ENCODE data around the gene GMEB1.
A peak's percentile ranks its signal among the peaks of the same experiment; 100 is the strongest.
"Not testable (repeated sequence)": the region's sequence is repeated elsewhere in the genome, so short reads cannot be mapped to it uniquely, and the experiment has no call there.

GMEB1 gene

DNA sequence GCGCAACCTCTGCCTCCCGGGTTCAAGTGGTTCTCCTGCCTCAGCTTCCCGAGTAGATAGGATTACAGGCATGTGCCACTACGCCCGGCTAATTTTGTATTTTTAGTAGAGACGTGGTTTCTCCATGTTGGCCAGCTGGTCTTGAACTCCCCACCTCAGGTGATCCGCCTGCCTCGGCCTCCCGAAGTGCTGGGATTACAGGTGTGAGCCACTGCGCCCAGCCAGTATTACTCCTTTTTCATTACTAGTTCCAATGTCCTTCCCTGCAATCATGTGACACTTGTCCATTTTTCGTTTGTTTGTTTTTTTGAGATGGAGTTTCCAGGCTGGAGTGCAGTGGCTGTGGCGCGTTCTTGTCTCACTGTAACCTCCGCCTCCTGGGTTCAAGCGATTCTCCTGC is 4.4 kb downstream of the GMEB1 start:
- DNase-seq (ENCODE audit: low read depth, low spot score), result not testable (repeated sequence)

DNA sequence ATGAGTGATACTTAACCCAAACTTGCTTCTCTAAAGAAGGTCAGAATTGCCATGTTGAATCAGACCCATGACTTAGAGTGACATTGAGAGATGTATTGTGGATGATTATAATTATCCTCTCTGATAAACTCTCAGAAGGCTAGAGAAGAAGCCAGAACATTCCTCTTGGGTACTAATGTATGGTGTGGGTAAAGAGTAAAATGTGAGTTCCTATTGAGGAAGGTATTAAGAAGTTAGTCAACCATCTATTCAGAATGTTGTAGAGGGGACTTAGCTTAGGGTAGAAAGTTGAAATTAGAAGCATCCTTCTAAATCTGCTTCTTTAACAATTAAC is 7.3 kb downstream of the GMEB1 start:
- no peak for DNase-seq (ENCODE audit: low read depth, low spot score)

DNA sequence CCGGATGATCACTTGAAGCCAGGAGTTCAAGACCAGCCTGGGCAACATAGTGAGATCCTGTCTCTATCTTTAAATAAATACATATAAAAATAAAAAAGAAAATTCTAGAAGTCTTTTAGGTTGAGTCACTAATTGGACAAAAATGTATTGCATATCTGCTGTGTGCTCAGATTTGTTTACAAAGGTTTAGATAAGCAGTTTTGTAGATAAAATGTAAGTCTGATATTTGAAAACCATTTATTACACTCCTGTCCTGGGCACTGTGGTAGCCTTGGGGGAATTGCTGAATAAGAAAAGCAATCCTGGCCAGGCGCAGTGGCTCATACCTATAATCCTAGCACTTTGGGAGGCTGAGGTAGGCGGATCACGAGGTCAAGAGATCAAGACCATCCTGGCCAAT is 11.6 kb downstream of the GMEB1 start:
- DNase-seq (ENCODE audit: low read depth, low spot score), result no peak

DNA sequence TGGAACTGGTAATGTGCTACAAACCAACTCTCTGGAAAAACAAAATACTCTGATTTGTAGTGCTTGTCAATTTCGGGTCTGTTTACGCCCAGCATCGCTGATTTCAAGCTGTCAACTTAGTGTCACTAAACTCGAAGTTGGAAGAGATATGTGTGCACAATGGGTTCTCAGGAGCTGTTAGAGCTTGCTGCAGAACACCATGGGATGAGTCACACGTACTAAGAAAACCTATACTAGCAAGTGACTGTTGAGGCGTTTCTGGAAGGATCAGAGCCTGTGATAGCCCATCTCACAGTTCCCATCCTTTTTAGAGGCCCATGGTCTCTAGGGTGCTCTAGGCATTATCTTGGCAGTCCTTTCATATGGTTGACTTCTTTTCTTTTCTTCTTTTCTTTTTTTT is 14.3 kb downstream of the GMEB1 start:
- DNase-seq (ENCODE audit: low read depth, low spot score), result no peak

DNA sequence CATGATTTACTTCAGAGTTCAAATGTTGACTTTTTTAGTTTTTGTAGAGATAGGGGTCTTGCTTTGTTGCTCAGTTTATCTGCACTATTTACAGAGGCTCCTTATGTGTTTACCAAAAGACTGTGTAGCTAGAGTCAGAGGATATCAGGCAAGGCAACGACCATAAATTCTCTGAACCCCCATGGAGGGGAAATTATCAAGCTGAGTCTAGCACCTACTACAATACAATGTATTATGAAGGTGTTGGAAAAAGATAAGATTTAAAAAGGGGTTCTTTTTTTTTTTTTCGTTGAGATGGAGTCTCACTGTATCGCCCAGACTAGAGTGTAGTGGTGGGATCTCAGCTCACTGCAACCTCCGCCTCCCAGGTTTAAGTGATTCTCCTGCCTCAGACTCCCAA is 16.4 kb downstream of the GMEB1 start:
- no peak for DNase-seq (ENCODE audit: low read depth, low spot score)

DNA sequence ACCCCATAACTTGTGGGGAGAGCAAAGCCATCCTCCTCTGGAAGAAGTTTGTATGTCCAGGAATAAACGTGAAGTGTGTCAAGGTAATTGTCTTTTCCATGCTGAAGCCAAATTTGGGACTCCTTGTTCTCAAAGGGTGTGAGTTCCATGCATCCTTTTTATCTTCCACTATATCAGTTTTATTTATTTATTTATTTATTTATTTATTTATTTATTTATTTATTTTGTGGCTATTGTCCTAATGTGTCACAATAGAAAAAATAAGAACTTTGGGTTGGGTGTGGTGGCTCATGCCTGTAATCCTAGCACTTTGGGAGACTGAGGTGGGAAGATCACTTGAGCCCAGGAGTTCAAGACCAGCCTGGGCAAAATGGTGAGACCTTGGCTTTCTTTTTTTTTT is 23.0 kb downstream of the GMEB1 start:
- DNase-seq (ENCODE audit: low read depth, low spot score), result not testable (repeated sequence)

DNA sequence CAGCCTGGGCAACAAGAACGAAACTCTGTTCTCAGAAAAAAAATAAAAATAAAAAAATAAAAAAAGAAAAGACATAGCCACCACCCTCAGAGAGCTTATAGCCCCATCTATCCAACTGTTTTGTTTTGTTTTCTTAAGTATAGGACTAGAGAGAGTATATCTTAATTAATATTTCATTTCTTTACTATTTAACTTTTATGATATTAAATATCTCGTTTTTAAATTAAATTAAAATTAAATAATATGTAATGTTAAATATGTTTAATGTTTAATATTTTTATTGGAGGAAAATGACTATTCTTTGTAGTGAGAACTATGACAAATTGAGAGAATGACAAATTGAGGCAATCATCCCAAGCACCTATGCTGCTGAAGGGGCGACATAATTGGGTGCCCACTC is 35.0 kb downstream of the GMEB1 start:
- DNase-seq (ENCODE audit: low read depth, low spot score), result no peak

DNA sequence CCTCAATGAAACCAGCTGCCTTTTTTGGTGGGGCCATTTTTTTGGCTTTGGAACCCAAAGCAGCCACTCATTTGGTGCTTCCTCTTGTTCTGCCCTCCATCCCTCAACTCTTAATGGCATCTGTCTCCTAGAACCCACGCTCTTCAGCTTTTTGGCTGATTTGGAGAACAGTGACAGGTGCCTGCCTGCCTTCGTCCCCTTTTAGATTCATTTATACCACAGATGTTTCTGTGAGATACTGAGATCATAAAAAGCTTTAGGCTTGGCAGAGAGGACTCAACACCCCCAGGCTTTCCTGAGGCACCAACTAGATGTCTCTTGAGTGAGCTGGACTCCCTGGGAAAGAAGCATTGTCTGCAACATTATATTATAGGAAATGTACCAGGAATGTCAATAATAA is 47.8 kb downstream of the GMEB1 start:
- DNase-seq (ENCODE audit: low read depth, low spot score), result no peak

DNA sequence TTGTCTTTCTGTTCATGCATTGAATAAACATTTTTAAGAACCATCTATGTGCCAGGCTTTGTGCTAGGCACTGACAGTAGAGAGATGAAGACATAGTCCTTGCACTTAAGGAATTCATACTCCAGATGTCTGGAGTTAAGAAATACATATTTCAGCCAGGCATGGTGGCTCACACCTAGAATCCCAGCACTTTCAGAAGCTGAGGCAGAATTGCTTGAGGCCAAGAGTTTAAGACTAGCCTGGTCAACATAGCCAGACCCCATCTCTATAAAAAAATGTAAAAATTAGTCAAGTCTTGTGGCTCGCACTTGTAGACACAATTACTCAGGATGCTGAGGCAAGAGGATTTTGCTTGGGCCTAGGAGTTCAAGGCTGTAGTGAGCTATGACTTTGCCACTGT is 49.6 kb downstream of the GMEB1 start:
- no peak for DNase-seq (ENCODE audit: low read depth, low spot score)

DNA sequence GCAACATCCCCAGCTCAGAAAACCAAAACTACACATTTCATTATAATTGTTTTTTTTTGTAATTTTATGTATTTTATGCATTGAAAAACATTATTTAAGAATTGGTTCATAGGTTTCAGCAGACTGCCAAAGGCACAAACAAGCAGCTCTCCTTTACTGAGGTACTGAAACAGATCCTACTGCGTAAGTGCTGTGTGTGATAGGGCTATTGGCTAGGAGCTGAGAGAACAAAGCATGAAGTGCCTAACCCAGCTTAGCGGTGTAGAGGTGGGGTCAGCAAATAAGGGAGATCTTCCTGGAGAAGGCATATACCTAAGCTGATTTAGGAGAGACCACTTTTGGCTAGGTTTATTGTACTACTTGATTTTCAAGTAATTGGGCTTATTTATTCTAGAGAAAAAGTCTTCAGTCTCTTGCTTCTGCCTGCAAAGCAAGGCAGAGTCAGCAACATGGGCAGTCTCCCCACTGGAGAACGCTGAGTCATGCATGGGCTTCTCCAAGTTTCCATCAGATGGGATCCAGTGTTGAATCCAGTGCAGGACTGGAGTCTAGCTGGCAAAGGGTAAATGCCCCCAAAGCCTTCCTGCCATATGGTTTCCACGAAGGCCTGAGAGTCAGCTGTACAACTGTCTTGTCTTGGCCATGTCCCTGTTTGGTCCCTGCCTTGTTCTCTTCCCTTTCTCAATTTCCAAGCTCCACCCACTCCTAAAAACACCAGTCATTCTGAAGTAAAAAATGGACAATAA is 50.2 kb downstream of the GMEB1 start:
- DNase-seq (ENCODE audit: low read depth, low spot score), result peak; percentile 56

DNA sequence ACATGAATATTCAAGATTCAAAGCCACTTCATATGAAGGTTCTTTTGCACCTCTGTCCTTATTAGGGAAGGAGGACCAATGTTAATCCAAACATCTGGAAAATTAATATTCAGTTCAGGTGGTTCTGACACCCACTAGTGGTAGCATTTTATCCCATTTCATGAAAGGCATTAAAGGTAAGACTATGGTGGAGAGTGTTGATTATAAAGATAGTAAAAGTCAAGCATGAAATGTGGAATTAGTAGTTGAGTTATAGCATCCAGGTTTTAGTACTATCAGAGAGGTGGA is 50.7 kb downstream of the GMEB1 start:
- DNase-seq (ENCODE audit: low read depth, low spot score), result no peak

DNA sequence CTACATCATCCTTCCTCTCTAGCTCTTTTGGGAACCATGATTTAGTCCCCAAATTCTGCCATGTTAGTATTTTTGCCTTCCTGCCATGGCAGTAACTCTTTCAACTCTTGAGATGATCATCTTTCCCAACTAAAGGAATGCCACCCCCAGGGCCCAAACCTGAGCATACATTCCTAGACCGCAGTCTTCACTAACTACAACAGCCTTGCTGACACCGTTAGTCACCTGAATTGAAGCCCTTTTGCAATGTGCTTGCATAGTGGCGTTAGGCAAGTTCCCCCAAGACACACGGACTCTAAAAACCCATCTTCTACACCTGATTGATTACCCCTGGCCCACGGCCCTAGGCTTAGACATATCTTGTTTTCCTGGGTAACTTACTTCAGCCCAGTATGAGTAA is 51.8 kb downstream of the GMEB1 start:
- DNase-seq (ENCODE audit: low read depth, low spot score), result no peak

DNA sequence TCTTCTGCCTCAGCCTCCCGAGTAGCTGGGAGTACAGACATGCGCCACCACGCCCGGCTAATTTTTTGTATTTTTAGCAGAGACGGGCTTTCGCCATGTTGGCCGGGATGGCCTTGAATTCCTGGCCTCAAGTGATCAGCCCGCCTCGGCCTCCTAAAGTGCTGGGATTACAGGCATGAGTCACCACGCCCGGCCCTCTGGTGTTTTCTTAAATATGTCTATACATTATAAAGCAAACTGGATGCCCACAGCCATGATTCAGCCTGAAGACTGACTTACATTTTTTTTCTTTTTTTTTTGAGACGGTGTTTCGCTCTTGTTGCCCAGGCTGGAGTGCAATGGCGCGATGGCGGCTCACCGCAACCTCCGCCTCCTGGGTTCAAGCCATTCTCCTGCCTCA is 53.3 kb downstream of the GMEB1 start:
- DNase-seq (ENCODE audit: low read depth, low spot score), result not testable (repeated sequence)

DNA sequence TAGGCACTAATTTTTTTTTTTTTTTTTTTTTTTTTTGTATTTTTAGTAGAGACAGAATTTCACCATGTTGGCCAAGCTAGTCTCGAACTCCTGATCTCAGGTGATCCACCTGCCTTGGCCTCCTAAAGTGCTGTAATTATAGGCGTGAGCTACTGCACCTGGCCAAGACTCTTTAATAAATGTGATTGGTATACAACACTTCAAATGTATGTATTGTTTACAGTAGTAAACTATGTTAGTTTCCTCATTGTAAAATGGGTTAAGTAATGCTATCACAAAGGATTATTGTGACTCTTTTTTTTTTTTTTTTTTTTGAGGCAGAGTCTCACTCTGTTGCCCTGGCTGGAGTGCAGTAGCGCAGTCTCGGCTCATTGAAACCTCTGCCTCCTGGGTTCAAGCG is 56.8 kb downstream of the GMEB1 start:
- DNase-seq (ENCODE audit: low read depth, low spot score), result not testable (repeated sequence)

DNA sequence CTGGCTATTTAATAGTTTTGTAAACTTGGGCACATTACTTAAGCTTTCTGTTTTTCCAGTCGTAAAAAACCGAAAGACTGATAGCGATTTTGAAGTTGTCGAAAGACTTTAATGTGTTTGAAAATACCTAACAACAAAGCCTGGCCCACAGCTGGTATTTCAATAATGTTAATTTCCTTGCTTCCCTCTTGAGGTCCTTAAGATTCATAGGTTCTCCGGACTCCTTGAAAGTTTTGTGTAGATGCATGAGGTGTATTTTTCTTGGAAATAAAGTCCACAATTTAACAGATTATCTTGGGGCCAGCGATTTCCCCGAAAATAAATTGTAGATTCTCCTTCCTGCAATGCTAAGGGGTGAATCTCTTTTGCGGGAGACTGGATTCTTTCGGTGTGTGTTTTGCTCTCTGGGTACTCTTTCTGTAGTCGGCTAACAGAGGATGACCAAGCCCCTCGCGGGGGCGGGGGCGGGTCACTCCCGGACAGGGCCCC is 67.4 kb downstream of the GMEB1 start:
- no peak for DNase-seq (ENCODE audit: low read depth, low spot score)

DNA sequence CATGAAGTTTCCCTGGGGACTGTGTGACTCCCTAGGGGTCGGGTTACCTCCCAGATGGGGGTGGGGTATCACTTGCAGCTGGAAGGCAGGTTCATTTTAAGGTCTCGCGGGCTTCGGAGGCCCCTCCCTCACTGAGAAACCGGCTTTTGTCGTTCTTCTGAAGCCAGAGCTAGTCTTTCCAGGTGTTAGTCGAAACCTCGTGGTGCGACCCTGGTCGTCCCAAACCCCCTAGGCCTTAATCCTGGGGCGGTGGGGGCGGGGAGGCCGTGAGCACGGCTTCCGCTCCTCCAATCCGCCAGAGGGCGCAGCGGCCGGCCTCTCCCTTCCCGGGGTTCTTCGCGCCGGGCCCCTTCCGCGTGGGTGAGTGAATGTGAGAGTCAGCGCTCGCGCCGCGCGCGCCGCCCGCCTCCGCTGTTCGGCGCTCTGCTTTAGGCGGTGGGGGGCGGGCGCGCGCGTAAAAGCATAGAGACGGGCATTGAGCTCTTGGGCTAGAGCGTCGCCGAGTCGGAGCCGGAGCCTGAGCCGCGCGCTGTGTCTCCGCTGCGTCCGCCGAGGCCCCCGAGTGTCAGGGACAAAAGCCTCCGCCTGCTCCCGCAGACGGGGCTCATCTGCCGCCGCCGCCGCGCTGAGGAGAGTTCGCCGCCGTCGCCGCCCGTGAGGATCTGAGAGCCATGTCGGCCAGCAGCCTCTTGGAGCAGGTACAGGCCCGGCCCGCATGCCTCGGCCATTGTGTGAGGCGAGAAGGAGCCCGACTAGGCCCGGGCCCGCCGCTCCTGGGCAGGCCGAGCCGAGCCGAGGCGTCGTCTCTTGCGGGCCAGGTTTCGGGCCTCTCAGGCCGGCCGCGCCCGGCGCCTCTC is 68.1 kb downstream of the GMEB1 start, which contains the start of gene YTHDF2:
Gene YTHDF2, plus strand, starts transcription at position 491 of the 857 bp plus-strand sequence. Its CDS starts 181 bp downstream, at position 672.
- DNase-seq (ENCODE audit: low read depth, low spot score), result peak; percentile 99

DNA sequence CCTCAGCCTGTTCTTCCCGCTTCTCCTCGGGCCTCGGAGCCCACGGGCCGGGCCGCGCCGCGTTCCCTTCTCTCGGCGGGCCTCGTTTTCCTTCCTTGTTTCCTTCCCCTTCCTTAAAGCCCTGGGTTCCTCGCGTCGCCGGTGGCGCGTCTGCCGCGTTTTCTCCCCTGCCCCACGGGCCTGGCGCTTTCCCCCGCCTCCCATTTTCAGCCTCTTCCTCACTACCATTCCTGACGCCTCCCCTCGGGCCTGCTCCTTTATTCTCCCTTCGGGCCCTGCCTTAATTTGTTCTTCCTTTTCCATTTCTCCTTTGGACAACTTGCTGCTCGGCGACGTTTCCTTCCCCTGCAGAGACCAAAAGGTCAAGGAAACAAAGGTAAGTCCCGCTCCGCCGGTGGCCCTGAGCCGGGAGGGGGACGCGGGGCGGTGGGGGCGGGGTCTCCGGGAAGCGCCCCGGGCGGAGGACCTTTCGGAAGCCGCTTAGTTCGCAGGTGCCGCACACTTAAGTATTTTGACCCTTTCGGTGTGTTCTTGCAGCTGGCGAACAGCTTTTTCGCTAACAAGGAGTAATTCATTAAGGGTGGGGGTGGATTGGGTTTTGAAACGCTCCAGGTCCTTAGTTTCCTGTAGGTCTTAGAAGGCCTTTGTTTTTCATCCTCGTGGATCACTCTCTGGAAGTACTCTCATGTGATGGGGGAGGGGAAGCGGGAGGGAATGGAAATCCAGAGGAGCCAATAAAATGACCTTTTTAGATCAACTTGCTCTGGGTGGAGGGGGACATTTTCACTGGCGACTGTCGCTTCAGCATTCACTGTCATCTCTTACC is 68.9 kb downstream of the GMEB1 start:
- peak; percentile 70 for DNase-seq (ENCODE audit: low read depth, low spot score)

DNA sequence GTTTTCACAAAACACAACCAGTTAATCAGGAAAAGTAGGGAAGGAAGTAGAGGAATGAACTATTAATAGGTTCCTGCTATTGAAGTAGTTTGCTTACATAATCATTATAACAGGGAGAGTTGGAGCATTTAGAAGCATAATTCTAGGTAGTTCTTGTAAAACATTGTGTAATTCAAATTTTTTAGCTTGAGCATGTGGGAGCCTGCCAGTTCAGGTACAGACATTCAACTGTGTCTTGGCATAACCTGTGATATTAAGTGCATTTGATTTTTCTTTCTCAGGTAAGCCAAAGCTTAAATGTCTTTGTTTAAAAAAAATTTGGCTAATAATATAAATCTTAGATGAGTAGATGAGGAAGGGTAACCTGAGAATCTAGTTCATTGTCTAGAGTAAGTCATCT is 71.5 kb downstream of the GMEB1 start:
- no peak for DNase-seq (ENCODE audit: low read depth, low spot score)

DNA sequence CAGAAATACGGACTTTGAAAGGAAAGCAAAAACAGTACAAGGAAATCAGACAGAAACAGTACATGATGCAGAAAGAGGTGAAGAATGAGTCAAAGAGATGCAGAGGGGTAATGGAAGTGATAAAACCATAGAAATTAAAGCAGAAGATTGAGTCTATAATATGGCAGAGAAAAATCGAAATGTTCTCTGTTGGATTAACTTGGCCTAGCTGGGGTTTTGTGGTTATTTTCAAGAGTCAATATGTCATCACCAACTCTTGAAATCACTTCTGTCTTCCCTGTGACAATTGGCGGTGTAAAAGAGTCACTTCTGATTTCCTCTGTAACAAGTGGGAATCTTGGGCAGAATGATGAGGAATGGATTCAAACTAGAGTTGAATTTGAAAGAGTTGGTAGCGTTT is 75.6 kb downstream of the GMEB1 start:
- no peak for DNase-seq (ENCODE audit: low read depth, low spot score)

DNA sequence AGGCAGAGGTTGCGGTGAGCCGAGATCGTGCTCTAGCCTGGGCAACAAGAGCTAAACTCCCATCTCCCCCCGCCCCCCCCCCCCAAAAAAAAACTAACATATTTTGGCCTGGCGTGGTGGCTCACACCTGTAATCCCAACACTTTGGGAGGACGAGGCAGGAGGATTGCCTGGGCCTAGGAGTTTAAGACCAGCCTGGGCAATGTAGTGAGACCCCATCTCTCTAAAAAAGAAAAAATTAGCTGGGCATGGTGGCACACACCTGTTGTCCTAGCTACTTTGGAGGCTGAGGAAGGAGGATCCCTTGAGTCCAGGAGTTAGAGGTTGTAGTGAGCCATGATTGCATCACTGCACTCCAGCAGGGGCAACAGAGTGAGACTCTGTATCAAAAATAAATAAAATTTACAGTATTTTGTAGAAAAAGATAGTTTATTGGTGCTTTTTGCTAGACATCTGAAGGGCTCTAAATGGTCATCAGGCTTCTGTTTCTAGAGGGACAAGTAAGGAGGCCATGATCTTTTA is 77.1 kb downstream of the GMEB1 start:
- no peak for DNase-seq (ENCODE audit: low read depth, low spot score)

DNA sequence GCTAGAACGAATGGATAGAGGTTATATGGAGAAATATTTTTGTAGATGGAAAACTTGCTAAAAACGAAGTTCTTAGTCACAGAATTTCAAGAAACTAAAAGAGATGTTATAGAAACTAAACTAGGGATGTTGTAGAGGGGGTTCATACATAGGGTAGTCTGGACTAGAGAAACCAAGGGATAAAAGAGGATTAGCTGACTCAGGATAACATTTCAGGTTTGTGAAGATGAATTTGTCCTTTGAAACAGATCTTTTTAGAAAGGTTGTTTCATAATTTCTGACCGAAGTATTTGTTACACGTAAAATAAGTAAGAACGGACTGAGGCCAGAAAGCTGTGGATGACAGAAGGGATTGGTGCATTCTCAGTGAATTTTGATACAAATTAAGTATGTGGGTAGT is 81.7 kb downstream of the GMEB1 start:
- DNase-seq (ENCODE audit: low read depth, low spot score), result no peak

DNA sequence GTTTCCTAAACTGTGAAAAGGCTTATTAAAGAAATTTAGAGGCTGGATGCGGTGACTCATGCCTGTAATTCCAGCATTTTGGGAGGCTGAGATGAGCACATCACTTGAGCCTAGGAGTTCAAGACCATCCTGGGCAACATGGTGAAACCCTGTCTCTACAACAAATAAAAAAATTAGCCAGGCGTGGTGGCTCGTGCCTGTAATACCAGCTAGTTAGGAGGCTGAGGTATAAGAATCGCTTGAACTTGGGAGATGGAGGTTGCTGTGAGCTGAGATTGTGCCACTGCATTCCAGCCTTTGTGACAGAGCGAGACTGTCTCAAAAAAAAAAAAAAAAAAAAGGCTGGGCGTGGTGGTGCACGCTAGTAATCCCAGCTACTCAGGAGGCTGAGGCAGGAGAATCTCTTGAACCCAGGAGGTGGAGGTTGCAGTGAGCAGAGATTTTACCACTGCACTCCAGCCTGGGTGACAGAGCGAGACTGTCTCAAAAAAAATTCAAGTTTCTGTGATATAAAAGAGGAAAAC is 82.2 kb downstream of the GMEB1 start:
- not testable (repeated sequence) for DNase-seq (ENCODE audit: low read depth, low spot score)
